ENCODE data around the gene ANKRD40. TPM values are rescaled to one million over a fixed set of nuclear protein-coding genes. Genes with fewer than 3 reads are reported as not detected.

Gene ANKRD40
- total RNA-seq, 1 donor from 2014 or later, result 53.4 TPM

- Histone ChIP-seq H2AFZ (replicated peaks) (no peak overlapping the region), H3K27me3 (no peaks in the 10 kb centered on the region), H3K79me2 (ENCODE audit: low read depth) (no peaks in the 10 kb centered on the region), H3F3A (ENCODE audit: low read depth) (peaks cover 67% of the 10 kb centered on the region), H3K4me1 (peaks cover 47% of the 10 kb centered on the region), H3K36me3 (no peaks in the 10 kb centered on the region), H3K4me2 (no peak overlapping the region), H3K27ac (no peak overlapping the region), H3K9me3 (ENCODE audit: low read depth) (no peaks in the 10 kb centered on the region), H4K20me1 (ENCODE audit: low read depth) (no peaks in the 10 kb centered on the region), H3K4me3 (no peak overlapping the region), H3K9ac (no peak overlapping the region)
- H3K36me3 Mint-ChIP-seq, result peaks cover 2% of the 10 kb centered on the region
- no peaks in the 10 kb centered on the region for H3K9me3 Mint-ChIP-seq
- peaks cover 76% of the 10 kb centered on the region for H3K4me1 Mint-ChIP-seq
- H3K27ac Mint-ChIP-seq, result peak overlapping the region; percentile 50
- no peak for DNase-seq (ENCODE audit: low spot score)
- TF ChIP-seq EZH2phosphoT487 (IDR thresholded peaks at IDR 0.05) (no peak), CTCF (IDR thresholded peaks at IDR 0.05) (no peak), EZH2 (IDR thresholded peaks at IDR 0.05) (no peak)
- peaks cover 10% of the 10 kb centered on the region for H3K27me3 Mint-ChIP-seq (ENCODE audit: insufficient read depth, low read depth)
- H3K4me3 Mint-ChIP-seq, result peak overlapping the region; percentile 55
Observed at GRCh38 chr17:50688245-50688644, 19.5 kb downstream of the ANKRD40 start.

GRCh38 chr17:50687200-50688066 is 20.3 kb downstream of the ANKRD40 start:
- Mint-ChIP-seq H3K9me3 (no peaks in the 10 kb centered on the region), H3K27ac (peak overlapping the region; percentile 5), H3K4me1 (peaks cover 82% of the 10 kb centered on the region), H3K4me3 (peak overlapping the region; percentile 35), H3K27me3 (ENCODE audit: insufficient read depth, low read depth) (peaks cover 14% of the 10 kb centered on the region), H3K36me3 (no peaks in the 10 kb centered on the region)
- peaks cover 65% of the 10 kb centered on the region for H3F3A ChIP-seq (ENCODE audit: low read depth)
- H3K27me3 ChIP-seq, result no peaks in the 10 kb centered on the region
- no peaks in the 10 kb centered on the region for H3K9me3 ChIP-seq (ENCODE audit: low read depth)
- no peaks in the 10 kb centered on the region for H4K20me1 ChIP-seq (ENCODE audit: low read depth)
- H3K4me2 ChIP-seq, result no peak overlapping the region
- no peak for TF ChIP-seq CTCF (IDR thresholded peaks at IDR 0.05)
- TF ChIP-seq EZH2 (IDR thresholded peaks at IDR 0.05), result no peak
- TF ChIP-seq EZH2phosphoT487 (IDR thresholded peaks at IDR 0.05), result no peak
- H3K36me3 ChIP-seq, result no peaks in the 10 kb centered on the region
- no peaks in the 10 kb centered on the region for H3K79me2 ChIP-seq (ENCODE audit: low read depth)
- H3K4me1 ChIP-seq, result peaks cover 47% of the 10 kb centered on the region
- H3K4me3 ChIP-seq, result no peak overlapping the region
- no peak overlapping the region for H3K9ac ChIP-seq
- H3K27ac ChIP-seq, result no peak overlapping the region
- H2AFZ ChIP-seq (replicated peaks), result no peak overlapping the region
- peak; percentile 69 for DNase-seq (ENCODE audit: low spot score)

- no peak for TF ChIP-seq CTCF (IDR thresholded peaks at IDR 0.05)
- TF ChIP-seq EZH2phosphoT487 (IDR thresholded peaks at IDR 0.05), result no peak
- TF ChIP-seq EZH2 (IDR thresholded peaks at IDR 0.05), result no peak
Observed at GRCh38 chr17:50686494-50687199, 21.1 kb downstream of the ANKRD40 start.

More at GRCh38 chr17:50686494-50687199, 21.1 kb downstream of the ANKRD40 start:
- Mint-ChIP-seq H3K4me1 (peaks cover 82% of the 10 kb centered on the region), H3K27ac (peak overlapping the region; percentile 72), H3K4me3 (no peak overlapping the region), H3K9me3 (no peaks in the 10 kb centered on the region), H3K27me3 (ENCODE audit: insufficient read depth, low read depth) (peaks cover 21% of the 10 kb centered on the region), H3K36me3 (no peaks in the 10 kb centered on the region)
- no peaks in the 10 kb centered on the region for H3K27me3 ChIP-seq
- no peak overlapping the region for H2AFZ ChIP-seq (replicated peaks)
- H3K9me3 ChIP-seq (ENCODE audit: low read depth), result no peaks in the 10 kb centered on the region
- H3K27ac ChIP-seq, result no peak overlapping the region
- H3K4me1 ChIP-seq, result peaks cover 40% of the 10 kb centered on the region
- no peaks in the 10 kb centered on the region for H3K79me2 ChIP-seq (ENCODE audit: low read depth)
- H3F3A ChIP-seq (ENCODE audit: low read depth), result peaks cover 58% of the 10 kb centered on the region
- H4K20me1 ChIP-seq (ENCODE audit: low read depth), result no peaks in the 10 kb centered on the region
- no peak overlapping the region for H3K4me2 ChIP-seq
- no peak overlapping the region for H3K9ac ChIP-seq
- no peak for DNase-seq (ENCODE audit: low spot score)
- H3K4me3 ChIP-seq, result no peak overlapping the region
- H3K36me3 ChIP-seq, result no peaks in the 10 kb centered on the region
